ENCODE results near the gene CA4.
"Not testable (repeated sequence)": the region's sequence is repeated elsewhere in the genome, so short reads cannot be mapped to it uniquely, and the experiment has no call there.

The CA4 gene

DNA sequence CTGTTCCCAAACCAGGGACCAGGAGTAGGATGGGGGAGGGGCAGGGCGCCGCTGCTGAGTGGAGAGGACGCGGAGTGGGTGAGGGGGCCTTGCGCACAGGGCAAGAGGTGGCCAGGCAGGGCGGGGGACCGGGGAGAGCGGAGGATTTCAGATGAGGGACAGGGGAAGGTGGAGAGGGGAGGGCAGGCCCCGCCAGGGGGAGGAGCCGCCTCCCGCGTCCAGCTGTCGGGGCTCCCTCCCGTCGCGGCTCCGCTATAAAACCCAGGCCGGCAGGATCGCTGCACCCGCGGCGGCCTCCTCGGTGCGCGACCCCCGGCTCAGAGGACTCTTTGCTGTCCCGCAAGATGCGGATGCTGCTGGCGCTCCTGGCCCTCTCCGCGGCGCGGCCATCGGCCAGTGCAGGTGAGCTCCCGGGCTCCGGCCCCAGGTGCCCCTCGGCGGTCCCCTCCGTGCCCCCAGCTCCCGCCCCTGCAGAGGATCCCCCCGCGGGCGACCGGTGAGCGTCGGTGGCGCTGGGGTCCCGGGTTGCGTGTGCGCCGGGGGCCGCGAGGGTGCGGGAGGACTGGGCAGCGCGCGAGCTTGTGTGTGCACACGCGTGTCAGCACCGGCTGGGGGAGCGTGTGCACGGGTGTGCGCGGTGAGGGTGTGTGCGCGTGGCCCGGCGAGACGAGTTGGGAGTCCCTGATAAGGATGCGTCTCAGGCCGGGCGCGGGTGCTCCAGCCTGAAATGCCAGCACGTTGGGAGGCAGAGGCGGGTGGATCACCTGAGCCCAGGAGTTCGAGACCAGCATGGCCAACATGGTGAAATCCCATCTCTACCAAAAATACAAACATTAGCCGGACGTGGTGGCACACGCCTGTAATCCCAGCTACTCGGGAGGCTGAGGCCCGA is at the start of gene CA4:
CA4 (plus strand) TSS at position 283 of the 892 bp plus-strand sequence; CDS start at position 345, 62 bp downstream.
- no peak for DNase-seq

DNA sequence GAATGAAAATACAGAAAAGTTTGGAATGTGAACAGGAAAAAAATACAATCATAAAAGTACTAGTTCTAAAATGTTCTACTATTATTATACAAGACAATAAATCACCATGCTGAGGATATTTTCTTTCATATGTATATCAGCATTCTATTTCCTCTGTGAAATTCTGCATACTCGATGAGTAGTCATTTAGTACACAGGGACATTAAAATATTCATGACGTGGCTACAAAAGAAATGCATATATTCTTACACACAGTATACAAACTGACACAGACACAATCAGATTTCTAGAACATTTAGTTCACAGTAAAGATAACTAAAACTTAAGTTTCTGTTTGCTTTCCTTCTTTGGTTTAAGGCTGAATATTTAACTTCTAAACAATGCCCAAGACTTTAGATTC is 49.2 kb upstream of the CA4 start:
- DNase-seq: not testable (repeated sequence)

DNA sequence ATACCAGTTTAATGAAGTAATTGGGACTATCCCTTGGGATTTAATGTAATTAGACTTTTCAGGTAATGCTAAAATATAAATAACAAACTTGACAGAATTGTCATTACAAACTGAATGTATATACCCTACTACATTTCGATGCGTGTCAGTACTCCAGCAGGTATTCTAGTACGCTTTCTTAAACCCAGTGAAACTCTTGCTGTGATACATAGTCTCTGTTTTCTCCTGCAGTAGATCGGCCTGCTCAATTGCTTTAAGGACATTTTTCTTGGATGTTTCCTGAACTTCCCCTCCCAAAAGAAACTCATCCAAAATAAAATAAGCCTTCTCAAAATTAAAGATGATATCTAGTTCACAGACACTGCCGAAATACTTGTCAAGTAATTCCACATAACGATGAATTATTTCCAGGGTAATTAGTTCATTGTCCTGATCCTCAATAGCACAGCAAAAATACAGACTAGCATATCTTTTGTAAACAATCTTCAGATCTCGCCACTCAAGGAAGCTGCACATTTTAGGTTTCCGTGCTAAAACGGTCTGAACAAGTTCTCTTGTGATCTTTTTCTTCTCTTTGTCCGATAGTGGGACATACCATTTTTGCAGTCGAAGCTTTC is 47.6 kb upstream of the CA4 start:
- not testable (repeated sequence) for DNase-seq

DNA sequence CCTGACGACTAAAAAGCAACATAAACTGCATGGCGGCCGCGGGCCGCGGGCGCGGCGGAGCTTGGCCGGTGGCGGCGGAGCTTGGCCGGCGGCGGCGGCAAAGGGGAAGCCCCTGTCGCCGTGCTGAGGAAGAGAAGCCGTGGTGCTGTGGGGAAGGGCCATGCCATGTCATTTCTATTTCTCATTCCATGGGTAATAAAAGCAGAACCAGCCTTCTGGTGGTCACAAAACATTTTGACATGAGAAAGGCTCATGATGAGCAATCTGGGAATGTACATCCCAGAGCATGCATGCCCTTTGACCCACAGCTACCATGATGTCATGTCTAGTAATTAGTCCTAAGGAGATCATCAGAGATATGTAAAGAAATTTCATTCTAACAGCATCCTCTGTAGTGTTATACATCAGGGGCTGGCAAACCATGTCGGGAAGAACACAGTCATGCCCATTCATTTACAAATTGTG is 47.1 kb upstream of the CA4 start:
- no peak for DNase-seq

DNA sequence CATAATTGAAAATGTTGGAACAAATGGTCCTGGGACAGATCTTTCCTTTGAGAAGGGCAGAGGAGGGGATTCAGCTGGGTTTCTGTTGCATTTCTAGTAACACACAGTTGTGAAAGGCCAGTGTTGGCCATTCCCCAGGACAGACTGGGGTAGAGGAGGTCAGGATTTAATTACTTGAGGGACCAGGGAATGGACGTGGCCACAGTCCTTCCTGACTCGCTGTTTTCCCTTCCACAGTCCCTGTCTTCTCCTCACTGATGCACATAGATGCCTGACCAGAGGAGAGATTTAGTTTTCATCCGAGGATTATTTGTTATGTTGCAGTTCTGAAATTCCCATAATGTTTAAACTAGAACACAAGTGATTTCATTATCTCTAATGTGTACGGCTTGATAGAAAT is 45.8 kb upstream of the CA4 start:
- no peak for DNase-seq

DNA sequence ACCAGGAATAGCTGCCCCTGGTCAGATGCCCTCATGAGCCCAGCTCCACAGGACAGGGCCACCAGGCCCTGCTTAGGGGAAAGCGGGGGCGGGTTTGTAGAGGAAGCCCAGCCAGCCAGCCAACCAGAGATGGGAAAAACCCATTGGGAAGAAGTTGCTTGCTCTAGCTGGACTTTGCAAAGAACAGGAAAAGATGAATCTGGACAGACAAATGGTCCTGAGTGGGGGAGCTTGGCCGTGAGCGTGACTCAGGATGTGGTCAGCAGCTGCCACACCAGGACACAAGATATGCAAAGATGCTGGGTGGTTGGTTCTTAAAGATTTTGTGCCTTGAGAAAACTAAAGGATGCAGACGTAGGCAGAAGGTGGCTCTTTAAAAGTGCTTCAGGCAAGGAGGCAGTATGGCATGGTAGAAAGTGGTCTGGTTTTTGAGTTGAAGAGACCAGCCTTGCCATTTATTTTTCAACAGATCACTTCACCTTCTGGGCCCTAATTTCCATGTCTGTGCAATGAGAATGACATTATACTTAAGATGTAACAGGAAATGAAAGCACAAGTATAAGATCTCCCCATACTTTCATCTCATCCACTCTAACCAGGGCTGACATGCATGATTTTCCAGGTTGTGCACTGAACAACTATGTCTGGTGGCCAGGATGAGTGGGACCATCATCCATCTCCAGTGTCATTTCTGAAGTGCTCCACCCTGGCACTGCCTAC is 43.3 kb upstream of the CA4 start:
- DNase-seq: no peak

DNA sequence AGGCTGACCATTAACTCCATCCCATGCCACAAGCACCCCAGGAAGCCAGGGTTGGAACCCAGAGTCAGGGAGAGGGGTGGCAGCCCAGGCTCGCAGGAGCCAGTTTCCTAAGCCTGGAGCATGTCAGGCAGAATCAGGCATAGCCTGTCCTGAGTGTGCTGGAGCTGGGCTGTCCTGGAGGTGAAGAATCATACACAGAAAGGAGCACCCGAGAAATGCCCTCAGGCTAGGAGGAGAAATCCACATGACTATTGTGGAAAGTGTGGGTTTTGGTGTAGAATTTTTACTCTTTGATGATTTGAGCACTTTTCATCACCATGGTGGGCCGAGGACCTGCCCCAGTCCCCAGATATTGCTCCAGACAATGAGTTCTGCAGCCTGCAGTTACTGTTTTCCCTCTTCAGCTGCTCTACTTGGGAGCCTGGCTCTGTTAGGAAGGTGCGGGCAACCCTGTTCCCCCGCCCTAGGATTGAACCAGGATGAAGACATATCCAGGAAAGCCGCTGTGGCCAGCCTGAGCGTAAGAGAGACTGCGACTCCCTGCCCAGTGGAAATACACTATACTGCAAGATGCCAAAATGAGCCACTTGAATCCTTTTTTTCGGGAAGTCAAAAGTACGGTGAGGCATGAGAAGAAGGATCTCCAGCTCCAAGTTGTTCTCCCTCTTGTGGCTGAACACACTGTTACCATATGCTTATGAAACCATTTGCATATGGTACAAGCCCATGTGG is 42.1 kb upstream of the CA4 start:
- no peak for DNase-seq

DNA sequence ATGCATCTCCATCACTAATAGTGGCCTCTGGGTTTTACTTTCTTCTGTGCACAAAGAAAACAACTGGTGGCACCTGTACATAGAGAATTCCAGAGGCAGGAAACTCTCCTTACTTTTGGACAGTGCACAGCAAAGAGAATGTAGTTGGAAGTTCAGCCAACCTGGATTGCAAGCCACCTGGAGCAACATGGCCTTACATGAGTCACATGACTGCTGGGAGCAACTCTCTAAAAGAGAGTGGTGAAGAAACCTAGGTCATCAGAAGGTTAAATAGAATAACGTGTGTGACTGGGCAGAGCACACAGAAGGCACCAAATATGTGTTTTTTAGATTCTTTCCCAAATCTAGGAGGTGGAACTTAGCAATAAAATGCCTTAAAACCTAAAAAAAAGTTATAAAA is 41.5 kb upstream of the CA4 start:
- not testable (repeated sequence) for DNase-seq

DNA sequence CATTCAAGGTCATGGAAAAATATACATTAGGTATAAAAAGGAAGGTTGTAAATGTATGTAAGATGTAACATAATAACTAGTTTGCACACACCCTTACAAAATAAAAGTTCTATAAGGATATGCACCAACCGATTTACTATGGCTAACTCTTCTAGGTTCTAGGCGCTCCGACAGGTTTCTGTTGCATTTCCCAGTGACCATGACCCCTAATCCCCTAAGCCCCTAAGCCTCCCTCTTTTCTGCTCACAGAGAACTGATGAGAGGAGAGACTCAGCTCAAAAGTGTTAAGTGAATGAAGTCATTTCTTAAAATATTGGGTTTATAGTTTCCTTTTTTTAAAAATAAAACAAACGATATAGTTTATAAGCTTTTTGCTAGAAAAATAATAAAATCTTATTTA is 41.1 kb upstream of the CA4 start:
- no peak for DNase-seq

DNA sequence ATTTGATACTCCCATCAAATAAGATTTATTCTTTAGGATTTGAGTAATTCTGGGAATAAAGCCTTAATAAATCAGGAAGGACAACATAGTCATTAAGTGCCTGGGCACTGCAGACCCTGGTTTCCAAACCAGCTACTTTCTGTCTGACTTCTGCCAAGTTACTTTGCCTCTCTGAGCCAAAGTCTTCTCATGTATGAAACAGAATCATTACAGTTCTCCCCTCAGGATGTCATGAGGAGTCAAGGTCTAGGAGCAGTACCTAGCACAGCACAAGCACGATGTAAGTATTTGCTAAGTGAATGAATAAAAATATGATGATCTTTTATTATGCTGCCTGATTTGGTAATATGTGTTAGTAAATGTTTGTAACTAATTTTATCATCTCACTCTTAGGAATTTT is 40.6 kb upstream of the CA4 start:
- DNase-seq: no peak

DNA sequence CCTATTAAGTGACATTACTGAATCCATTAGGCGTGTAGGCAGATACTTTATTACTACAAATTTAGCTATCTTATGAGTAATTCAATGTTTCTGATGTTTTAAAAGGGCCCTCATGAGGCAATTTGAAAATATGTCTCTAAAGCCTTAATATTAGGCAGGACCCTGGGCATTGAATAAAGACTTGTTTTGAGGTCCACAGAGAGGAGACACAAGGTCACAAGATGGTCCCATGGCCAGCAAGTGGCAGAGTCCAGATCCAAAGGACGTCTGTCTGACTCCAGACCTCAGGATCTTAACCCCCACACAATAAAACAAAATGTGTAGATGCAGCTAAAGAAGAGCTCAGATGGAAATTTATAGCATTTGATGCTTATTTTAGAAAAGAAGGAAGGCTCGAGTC is 39.2 kb upstream of the CA4 start:
- DNase-seq: no peak

DNA sequence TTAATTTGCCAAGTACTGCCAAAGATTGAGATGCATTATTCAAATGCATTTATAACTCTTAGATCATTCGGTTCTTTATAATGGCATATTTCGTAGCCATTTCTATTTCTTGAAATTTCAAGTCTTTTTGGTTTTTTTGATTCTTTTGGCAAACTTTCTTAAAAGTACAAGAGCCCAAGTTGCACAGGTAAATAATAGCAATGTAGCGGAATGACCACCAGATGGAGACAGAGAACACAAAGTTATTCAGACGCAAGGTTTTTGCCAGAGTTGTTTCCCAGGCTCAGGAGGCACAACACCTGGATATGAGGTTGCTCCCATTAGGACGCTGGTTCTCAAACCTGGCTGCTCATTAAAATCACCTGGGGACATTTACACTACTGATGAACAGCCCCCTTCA is 38.1 kb upstream of the CA4 start:
- DNase-seq: not testable (repeated sequence)

DNA sequence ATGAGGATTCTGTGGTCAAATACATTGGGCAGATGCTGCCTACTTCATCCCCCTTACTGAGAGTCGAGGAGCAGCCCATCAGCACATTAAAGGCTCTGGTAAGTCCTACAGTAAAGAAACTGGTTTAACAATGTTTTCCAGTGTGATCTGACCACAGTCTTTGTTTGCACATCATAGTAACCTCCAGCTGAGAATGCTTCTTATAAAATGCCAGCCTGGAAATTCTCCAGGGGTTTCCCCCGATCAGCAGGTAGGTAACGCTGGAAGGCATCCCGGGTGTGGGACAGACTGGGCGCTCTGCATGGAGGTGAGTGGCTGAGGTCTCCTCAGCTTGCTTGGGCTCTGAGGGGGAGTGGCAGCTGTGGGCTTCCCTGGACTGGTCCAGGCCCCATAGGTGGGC is 34.4 kb upstream of the CA4 start:
- DNase-seq: not testable (repeated sequence)

DNA sequence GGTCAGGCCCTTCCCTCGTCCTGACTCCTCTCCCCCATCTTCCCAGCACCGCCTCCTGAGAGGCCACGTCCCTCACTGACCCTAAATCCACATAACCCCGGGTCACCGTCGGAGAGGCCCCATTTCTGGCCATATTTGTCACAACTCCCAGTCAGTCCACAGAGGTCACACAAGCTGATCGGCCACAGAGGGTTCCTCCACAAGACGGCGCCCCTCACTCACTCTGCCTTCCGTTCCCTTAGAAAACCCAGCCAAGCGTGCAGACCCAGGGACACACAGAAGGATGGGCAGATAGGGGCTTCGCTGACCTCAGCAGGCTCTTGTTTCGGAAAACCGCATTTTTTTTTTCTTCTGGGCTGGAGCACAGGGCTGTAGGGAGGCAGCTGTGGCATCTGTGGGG is 33.6 kb upstream of the CA4 start:
- not testable (repeated sequence) for DNase-seq

DNA sequence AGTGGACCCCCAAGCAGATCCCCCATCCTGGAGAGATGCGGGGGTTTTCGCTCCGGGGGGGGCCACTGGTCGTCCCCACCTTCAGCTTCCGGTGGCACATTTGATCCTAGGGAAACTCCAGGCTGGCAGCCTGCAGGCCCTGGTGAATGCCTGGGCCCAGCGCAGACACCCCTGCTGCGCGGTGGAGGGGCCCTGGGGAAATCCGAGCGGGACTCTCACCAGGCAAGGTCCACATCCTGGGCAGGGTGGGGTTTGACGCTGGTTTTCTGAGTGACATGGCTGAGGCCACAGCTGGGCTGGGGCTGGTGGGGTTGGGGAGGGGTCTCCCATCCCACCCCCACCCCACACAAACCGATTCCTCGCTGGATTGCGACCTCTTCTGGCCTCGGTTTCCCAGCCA is 30.6 kb upstream of the CA4 start:
- not testable (repeated sequence) for DNase-seq

DNA sequence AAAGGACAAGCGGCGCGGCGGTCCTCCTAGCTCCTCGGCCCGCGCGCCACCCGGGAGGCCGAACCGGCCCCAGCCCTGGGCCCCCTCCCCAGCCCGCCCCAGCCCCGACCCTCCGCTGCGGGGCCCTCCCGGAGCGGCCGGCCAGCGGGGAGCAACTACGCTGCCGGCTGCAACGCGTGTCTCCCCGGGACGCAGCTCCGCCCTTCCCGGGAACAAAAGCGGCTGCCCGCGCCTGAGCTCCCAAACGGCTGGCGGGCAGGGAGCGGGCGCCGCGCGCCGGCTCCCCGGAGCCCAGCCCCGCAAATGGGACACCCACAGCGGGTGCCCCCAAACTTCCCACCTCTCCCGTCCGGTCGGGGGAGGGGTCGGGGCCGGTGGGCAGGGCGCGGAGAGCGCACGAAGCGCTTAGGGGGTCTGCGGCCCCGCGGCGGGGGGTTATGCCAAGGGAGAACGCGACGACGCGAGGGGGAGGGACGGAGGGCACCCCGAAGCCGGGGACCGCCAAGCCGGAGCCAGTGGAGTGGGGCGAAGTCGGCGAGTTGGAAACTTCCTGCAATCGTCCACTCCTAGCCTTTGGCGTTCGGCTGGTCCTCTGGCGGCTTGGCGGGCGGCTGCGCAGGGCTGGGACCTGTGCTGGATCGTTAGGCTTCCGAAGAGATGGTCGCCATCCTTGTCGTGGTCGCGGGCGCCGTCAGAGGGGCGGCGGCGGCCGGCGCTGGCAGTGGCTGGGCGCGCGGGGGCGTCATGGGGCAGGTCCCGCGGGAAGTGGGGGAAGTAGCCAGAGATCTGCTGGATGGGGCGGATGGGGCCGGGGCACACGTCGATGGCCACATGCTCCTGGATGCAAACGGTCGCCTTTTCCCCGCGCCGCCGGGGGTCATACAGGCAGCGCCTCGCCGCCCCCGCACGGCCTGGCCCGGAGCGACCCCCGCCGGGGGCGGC is 29.7 kb upstream of the CA4 start:
- not testable (repeated sequence) for DNase-seq

DNA sequence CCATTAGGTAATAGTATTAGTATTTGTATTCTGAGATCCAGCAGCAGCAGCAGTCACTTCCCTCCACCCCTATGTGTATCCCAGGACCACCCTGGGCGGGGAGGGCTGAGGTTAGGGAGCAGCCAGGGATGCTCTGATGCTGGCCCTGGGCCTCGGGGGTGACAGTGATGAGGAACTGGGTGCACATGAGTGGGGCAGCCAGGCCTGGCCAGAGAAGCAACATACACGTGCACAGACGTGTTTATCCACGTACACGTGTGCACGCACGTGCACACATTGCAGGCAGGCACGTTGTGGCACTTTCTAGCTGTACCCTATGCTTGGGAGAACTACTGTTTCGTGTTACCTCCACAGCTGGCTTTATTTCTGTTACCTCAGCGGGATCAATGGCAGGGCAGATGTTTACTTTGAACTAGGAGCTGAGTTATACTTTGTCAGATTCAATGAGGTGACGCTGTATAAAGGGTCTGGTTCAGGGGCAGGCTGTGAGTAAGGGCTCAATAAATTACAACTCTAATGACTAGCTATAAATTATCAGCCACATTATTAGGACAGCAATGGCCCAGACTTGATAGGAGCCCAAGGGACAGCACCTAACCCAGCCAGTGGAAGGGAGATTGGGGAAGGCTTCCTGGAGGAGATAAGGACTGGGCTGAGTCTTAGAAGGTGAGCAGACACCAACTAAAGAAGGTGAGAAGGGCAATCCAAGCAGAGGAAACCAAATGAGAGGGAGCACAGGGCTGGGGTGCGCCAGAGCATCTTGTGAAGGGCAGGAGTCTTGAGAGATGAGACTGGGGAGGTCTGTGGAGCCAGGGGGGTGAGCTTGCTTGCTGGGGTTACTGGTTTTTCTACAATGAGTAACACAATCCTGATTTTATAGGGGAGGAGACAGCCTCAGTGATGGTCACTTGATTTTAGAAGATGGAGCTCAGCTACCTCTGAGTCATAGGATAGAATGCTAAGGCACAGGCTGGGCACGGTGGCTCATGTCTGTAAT is 22.4 kb upstream of the CA4 start:
- DNase-seq: no peak

DNA sequence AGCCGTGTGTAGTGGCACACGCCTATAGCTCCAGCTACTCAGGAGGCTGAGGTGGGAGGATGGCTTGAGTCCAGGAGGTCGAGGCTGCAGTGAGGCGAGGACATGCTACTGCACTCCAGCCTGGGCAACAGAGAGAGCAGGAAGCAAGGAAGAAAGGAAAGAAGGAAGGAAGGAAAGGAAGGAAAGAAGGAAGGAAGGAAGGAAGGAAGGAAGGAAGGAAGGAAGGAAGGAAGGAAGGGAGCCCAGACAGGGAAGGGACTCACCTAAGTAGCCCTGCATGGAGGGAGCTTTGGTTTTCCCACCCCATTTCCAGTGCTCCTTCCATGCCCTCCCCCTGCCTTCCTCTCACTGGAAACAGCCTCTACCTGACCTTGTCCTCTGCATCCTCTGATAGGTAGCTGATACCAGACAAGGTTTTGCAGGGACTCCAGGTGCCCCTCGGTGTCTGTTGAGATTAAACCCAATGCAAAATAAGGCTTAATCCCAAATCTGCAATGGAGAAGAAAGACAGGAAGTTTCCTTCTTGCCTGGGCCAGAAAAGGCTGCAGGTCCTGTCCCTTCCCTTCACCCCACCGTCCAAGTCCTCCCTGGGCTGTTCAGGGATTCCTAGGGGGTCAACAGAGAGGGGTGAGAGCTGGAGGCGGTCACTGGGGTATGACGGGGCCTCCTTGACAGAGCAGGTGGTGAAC is 21.5 kb upstream of the CA4 start:
- DNase-seq: no peak

DNA sequence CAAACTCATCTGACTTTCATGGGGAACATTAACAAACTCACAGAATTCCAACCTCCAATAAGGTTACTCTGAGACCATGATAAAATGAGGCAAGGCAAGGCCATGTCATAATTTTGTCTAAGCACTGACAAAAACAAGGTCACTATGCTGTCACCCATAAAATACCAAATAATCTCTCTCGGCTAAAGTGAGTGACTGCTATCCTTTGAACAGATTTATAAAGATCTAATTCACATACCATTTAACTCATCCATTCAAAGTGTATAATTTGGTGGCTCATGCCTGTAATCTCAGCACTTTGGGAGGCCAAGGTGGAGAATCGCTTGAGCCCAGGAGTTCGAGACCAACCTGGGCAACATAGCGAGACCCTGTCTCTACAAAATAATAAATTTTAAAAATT is 20.6 kb upstream of the CA4 start:
- DNase-seq: no peak

DNA sequence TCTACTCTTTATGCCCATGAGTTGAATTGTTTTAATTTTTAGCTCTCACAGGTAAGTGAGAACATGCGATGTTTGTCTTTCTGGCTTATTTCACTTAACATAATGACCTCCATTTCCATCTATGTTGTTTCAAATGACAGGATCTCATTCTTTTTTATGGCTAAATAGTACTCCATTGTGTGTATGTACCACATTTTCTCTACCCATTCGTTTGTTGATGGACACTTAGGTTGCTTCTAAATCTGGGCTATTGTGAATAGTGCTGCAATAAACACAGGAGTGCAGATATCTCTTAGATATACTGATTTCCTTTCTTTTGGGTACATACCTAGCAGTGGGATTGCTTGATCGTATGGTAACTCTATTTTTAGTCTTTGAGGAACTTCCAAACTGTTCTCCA is 19.3 kb upstream of the CA4 start:
- DNase-seq: no peak
